ENCODE results near the gene TRPM3.

TRPM3 gene

DNA sequence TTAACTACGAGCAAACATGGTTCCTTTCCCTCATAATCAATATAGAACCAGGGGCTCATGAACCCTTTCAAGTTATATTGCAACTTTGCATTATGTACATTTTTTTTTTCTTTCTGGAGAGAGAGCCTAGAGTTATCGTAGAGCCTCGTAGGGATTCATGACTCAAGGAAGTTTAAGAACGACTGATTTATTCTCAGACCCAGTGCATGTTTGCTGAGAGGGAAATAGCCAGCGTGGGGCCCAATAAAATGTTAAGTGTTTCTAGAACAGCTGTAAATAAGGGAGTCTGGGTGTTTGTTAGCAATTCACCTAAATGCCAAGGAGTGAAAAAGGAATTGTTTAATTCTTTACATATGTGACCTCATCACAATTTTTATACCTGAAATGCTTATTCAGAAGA is 587.9 kb downstream of the TRPM3 start:
- peaks cover 42% of the 10 kb centered on the region for H3K4me1 Mint-ChIP-seq
- DNase-seq, result no peak
- H3K27ac Mint-ChIP-seq, result peak overlapping the region; percentile 50
- no peaks in the 10 kb centered on the region for H3K36me3 Mint-ChIP-seq (ENCODE audit: low read depth)
- H3K4me3 Mint-ChIP-seq, result peak overlapping the region; percentile 9
- TF ChIP-seq, protein P1, sequence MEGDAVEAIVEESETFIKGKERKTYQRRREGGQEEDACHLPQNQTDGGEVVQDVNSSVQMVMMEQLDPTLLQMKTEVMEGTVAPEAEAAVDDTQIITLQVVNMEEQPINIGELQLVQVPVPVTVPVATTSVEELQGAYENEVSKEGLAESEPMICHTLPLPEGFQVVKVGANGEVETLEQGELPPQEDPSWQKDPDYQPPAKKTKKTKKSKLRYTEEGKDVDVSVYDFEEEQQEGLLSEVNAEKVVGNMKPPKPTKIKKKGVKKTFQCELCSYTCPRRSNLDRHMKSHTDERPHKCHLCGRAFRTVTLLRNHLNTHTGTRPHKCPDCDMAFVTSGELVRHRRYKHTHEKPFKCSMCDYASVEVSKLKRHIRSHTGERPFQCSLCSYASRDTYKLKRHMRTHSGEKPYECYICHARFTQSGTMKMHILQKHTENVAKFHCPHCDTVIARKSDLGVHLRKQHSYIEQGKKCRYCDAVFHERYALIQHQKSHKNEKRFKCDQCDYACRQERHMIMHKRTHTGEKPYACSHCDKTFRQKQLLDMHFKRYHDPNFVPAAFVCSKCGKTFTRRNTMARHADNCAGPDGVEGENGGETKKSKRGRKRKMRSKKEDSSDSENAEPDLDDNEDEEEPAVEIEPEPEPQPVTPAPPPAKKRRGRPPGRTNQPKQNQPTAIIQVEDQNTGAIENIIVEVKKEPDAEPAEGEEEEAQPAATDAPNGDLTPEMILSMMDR (IDR thresholded peaks at IDR 0.05), result no peak
- H3K9me3 Mint-ChIP-seq, result no peaks in the 10 kb centered on the region
- peaks cover 4% of the 10 kb centered on the region for H3K27me3 Mint-ChIP-seq (ENCODE audit: low read depth, poor library complexity)

DNA sequence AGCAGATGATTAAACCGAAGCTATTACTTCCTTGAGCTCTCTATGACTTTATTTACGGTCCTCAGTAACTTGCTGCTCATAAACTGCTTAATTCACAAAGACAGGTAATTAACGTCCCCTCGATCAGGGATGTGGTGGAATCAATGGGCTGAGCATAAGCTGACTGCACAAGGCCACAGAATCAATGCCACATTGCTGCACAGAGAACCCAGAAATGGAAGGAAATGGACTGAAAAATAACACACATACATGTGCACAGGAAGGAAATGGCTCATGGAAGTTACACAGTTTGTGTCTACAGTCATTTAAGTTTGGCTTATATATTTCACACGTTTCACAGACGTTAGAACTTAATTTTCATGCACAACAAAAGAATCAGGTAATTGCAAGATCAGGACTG is 588.7 kb downstream of the TRPM3 start:
- TF ChIP-seq, protein P1 (IDR thresholded peaks at IDR 0.05), result no peak
- no peak for DNase-seq
- Mint-ChIP-seq H3K4me3 (no peak overlapping the region), H3K27me3 (ENCODE audit: low read depth, poor library complexity) (peaks cover 4% of the 10 kb centered on the region), H3K36me3 (ENCODE audit: low read depth) (no peaks in the 10 kb centered on the region), H3K9me3 (no peaks in the 10 kb centered on the region), H3K4me1 (peaks cover 42% of the 10 kb centered on the region), H3K27ac (peak overlapping the region; percentile 62)

DNA sequence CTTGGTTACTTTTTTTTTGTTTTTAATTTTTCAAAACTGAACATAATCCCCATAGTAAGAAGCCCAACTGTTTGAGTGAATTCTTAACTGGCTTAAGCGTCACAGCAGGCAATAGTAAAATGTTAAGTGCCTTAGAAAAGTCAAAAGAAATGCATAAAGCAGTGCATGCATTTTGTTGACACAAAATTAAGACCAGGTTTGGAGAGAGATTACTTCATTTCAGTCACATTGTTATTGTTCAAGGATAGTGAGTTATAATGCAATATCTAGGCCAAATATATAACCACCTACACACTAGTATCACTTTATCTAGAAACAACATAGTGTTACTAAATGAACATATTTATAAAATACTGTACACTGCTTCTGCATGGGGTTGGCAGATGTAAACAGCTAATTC is 590.1 kb downstream of the TRPM3 start:
- H3K9me3 Mint-ChIP-seq, result peaks cover 3% of the 10 kb centered on the region
- H3K36me3 Mint-ChIP-seq (ENCODE audit: low read depth), result no peaks in the 10 kb centered on the region

DNA sequence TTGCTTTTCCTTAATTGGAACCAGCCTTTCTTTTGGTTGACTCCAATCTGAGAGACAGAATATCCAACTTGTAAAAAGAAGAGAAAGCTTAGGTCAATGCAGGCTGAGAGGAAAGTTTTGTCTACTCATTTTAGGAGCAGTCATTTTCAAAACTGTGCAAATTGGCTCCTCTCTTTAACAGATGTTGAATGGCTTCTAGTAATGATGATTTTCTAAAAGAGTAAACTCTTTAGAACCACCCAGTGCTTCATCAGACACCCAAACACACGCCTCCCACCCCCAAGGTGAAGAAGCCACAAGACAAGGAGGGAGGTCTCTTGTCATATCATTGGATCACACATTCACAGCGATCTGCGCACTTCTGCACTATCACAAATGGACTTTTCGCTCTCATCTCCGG is 590.7 kb downstream of the TRPM3 start:
- peaks cover 3% of the 10 kb centered on the region for H3K9me3 Mint-ChIP-seq
- DNase-seq, result no peak
- no peak overlapping the region for H3K27ac Mint-ChIP-seq
- no peak overlapping the region for H3K4me3 Mint-ChIP-seq
- peaks cover 36% of the 10 kb centered on the region for H3K4me1 Mint-ChIP-seq
- TF ChIP-seq, protein P1 (IDR thresholded peaks at IDR 0.05), result no peak
- H3K27me3 Mint-ChIP-seq (ENCODE audit: low read depth, poor library complexity), result no peaks in the 10 kb centered on the region
- H3K36me3 Mint-ChIP-seq (ENCODE audit: low read depth), result no peaks in the 10 kb centered on the region

More for the DNA sequence above, 590.1 kb downstream of the TRPM3 start:
- no peak overlapping the region for H3K4me3 Mint-ChIP-seq
- H3K27ac Mint-ChIP-seq, result no peak overlapping the region
- H3K4me1 Mint-ChIP-seq, result peaks cover 42% of the 10 kb centered on the region
- no peak for DNase-seq
- no peaks in the 10 kb centered on the region for H3K27me3 Mint-ChIP-seq (ENCODE audit: low read depth, poor library complexity)
- TF ChIP-seq, protein P1 (IDR thresholded peaks at IDR 0.05), result no peak

DNA sequence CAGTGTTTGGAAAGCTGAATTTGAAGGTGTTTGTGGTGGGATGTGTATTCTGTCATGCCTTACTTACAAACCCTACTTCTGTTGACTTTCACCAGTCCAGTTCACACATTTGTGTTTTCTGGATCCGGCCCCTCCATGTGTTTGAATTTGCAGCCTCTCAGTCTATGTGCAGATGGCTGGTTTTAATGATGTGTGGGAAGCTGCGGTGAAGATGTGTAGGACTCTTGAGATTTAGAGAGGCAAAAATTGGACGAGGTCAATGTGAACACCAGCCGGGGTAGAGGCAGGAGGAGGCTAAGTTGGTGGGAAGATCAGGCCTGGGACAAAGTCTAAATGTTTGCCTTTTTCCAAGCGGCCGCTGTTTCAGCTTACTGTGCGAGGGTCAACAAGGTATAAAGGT is 591.6 kb downstream of the TRPM3 start:
- TF ChIP-seq, protein P1 (IDR thresholded peaks at IDR 0.05), result no peak
- Mint-ChIP-seq H3K27ac (no peak overlapping the region), H3K9me3 (peaks cover 12% of the 10 kb centered on the region), H3K36me3 (ENCODE audit: low read depth) (no peaks in the 10 kb centered on the region), H3K27me3 (ENCODE audit: low read depth, poor library complexity) (no peaks in the 10 kb centered on the region), H3K4me1 (peaks cover 27% of the 10 kb centered on the region), H3K4me3 (no peak overlapping the region)
- DNase-seq, result no peak

DNA sequence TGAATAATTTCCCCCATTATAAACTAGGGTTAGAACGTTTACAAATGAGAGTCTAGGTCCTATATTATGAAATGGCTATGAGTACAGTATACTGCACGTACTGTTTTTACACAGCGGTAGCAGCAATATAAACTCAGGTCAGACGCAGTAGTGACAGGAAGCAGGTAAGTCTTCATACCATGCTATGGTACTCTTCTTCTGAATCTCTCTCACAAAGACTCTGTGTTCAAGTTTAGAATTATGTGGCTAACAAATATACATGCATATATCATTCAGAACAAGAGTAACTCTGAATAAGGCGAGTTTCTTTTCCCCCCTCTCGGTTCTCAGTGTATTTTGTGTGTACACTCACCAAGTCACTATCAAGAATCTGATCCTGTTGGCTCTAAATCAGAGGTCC is 592.0 kb downstream of the TRPM3 start:
- no peaks in the 10 kb centered on the region for H3K36me3 Mint-ChIP-seq (ENCODE audit: low read depth)
- no peaks in the 10 kb centered on the region for H3K27me3 Mint-ChIP-seq (ENCODE audit: low read depth, poor library complexity)
- no peak for DNase-seq
- H3K9me3 Mint-ChIP-seq, result peaks cover 16% of the 10 kb centered on the region
- H3K4me3 Mint-ChIP-seq, result no peak overlapping the region
- TF ChIP-seq, protein P1 (IDR thresholded peaks at IDR 0.05), result no peak
- H3K27ac Mint-ChIP-seq, result no peak overlapping the region
- H3K4me1 Mint-ChIP-seq, result peaks cover 23% of the 10 kb centered on the region

All from nephron progenitor cell (in vitro differentiated cells).